Measurements from ENCODE around the gene EML1.

GRCh38 chr14:99972748-99973466, 179.7 kb downstream of the EML1 start:
- TF ChIP-seq CTCF (conservative IDR thresholded peaks at IDR 0.05; ENCODE audit: low read length) (no peak), EZH2phosphoT487 (IDR thresholded peaks at IDR 0.05; ENCODE audit: borderline replicate concordance, low read depth, low read length) (no peak)
